Liver (tissue), 9 donors: Measurements from ENCODE around the gene PAH. TPM values are rescaled to one million over a fixed set of nuclear protein-coding genes. Genes with fewer than 3 reads are reported as not detected.

Source experiments
- DNase-seq: peaks from one replicate; pipeline ENCODE4 v3.0.0-alpha.2; 2017; ENCODE audit warnings: low spot score
- H3K27ac ChIP-seq, 2 donors: one replicate each; pipeline ENCODE4 v1.7.0; 2013; ENCODE audit warnings: inconsistent platforms in 2 of 2, low read length in 2 of 2, control low read depth in 1 of 2, low read depth in 1 of 2, mild to moderate bottlenecking in 1 of 2
- H3K27me3 ChIP-seq, 4 donors: one replicate each; pipeline versions ENCODE4 v1.6.1 to v1.7.0; 2013; ENCODE audit warnings: low read length in 3 of 4, inconsistent platforms in 1 of 4, mild to moderate bottlenecking in 1 of 4, moderate library complexity in 1 of 4; ENCODE audit not compliant: control insufficient read depth in 4 of 4, insufficient read depth in 4 of 4
- H3K36me3 ChIP-seq, 4 donors: one replicate each; pipeline versions ENCODE4 v1.6.1 to v1.7.0; 2013; ENCODE audit warnings: low read length in 3 of 4, mild to moderate bottlenecking in 3 of 4, low read depth in 1 of 4, moderate library complexity in 1 of 4; ENCODE audit not compliant: control insufficient read depth in 4 of 4, insufficient read depth in 3 of 4
- H3K4me1 ChIP-seq, 4 donors: one replicate each; pipeline versions ENCODE4 v1.6.1 to v1.7.0; 2013; ENCODE audit warnings: low read length in 3 of 4, mild to moderate bottlenecking in 3 of 4, moderate library complexity in 1 of 4; ENCODE audit not compliant: control insufficient read depth in 4 of 4, insufficient read depth in 4 of 4
- H3K4me3 ChIP-seq, 3 donors: one replicate each; pipeline versions ENCODE4 v1.6.1 to v1.7.0; 2013; ENCODE audit warnings: low read length in 3 of 3, control low read depth in 1 of 3, low read depth in 1 of 3, mild to moderate bottlenecking in 1 of 3
- H3K9ac ChIP-seq, 2 donors: one replicate each; pipeline ENCODE4 v1.7.0; 2013; ENCODE audit warnings: low read length in 2 of 2, mild to moderate bottlenecking in 2 of 2, moderate library complexity in 2 of 2, control low read depth in 1 of 2, low read depth in 1 of 2
- H3K9me3 ChIP-seq, 4 donors: one replicate each; pipeline versions ENCODE4 v1.6.1 to v1.7.0; 2013; ENCODE audit warnings: low read length in 3 of 4; ENCODE audit not compliant: control insufficient read depth in 4 of 4
- ATF3 ChIP-seq: IDR thresholded peaks from 2 replicates; pipeline ENCODE4 v1.6.1; 2016; ENCODE audit warnings: antibody characterized with exemption
- CTCF ChIP-seq: fragments of 150-350 bp; IDR thresholded peaks from 2 replicates; pipeline ENCODE4 v1.5.1; 2017; ENCODE audit warnings: improper control_type of control experiment, low read depth, low read length; ENCODE audit not compliant: missing input control
- EGR1 ChIP-seq, 2 donors: IDR thresholded peaks; 2 replicates each; pipeline ENCODE4 v1.6.1; 2016 to 2018; ENCODE audit warnings: antibody characterized with exemption in 2 of 2, low read depth in 2 of 2
- FOXA1 ChIP-seq: IDR thresholded peaks from 2 replicates; pipeline ENCODE4 v1.6.1; 2016; ENCODE audit warnings: antibody characterized with exemption
- FOXA2 ChIP-seq: IDR thresholded peaks from 2 replicates; pipeline ENCODE4 v1.6.1; 2016; ENCODE audit warnings: antibody characterized with exemption
- GABPA ChIP-seq, 2 donors: IDR thresholded peaks in 1 of 2; conservative IDR thresholded peaks in 1 of 2; 2 replicates each; pipeline ENCODE4 v1.6.1; 2016; ENCODE audit warnings: antibody characterized with exemption in 2 of 2, mild to moderate bottlenecking in 1 of 2, moderate library complexity in 1 of 2
- JUND ChIP-seq, 2 donors: IDR thresholded peaks; 2 replicates each; pipeline ENCODE4 v1.6.1; 2016; ENCODE audit warnings: antibody characterized with exemption in 2 of 2
- MAX ChIP-seq: IDR thresholded peaks from 2 replicates; pipeline ENCODE4 v1.6.1; 2016; ENCODE audit warnings: antibody characterized with exemption
- NR2F2 ChIP-seq: IDR thresholded peaks from 2 replicates; pipeline ENCODE4 v1.6.1; 2016; ENCODE audit warnings: antibody characterized with exemption
- RAD21 ChIP-seq, 2 donors: IDR thresholded peaks; 2 replicates each; pipeline ENCODE4 v1.6.1; 2016; ENCODE audit warnings: antibody characterized with exemption in 2 of 2, mild to moderate bottlenecking in 2 of 2
- REST ChIP-seq: IDR thresholded peaks from 2 replicates; pipeline ENCODE4 v1.6.1; 2016; ENCODE audit warnings: antibody characterized with exemption, mild to moderate bottlenecking
- RXRA ChIP-seq, 2 donors: IDR thresholded peaks; 2 replicates each; pipeline ENCODE4 v1.6.1; 2017 to 2018; ENCODE audit warnings: antibody characterized with exemption in 2 of 2, mild to moderate bottlenecking in 1 of 2
- TAF1 ChIP-seq: conservative IDR thresholded peaks from 2 replicates; pipeline ENCODE4 v1.6.1; 2016; ENCODE audit warnings: antibody characterized with exemption, mild to moderate bottlenecking
- YY1 ChIP-seq: IDR thresholded peaks from 2 replicates; pipeline ENCODE4 v1.6.1; 2016; ENCODE audit warnings: antibody characterized with exemption, mild to moderate bottlenecking
- WGBS: extraction: QIAGEN DNeasy Blood & Tissue Kit; methylation state at CpG from one replicate; pipeline ENCODE4 v1.1.7; 2013; 5-methylcytosine and 5-hydroxymethylcytosine counted together
- polyA plus RNA-seq, 2 donors: library from polyadenylated mRNA; stranded (reverse) in 1 of 2; unstranded in 1 of 2; fragments of 200-250 nt in 1 of 2; fragments of >200 nt in 1 of 2; fragmentation: Nextera tagmentation in 1 of 2; extraction: Ambion mirVana in 1 of 2; gene quantifications; one replicate each; pipeline versions ENCODE4 v1.2.1 to v1.2.3, GENCODE V29; 2013 to 2015
- total RNA-seq, 2 donors: library from RNA; depleted of rRNA; stranded (reverse); fragments of >200 nt; gene quantifications; one replicate each; pipeline ENCODE4 v1.2.3, GENCODE V29; 2014
- donor health status: healthy.
- donor health status: healthy.
- donor health status: healthy.
- donor health status: healthy.
- donor health status: healthy.

The PAH gene
- total and polyA plus RNA-seq, 4 donors, result 327 to 696 (median 568) TPM

DNA sequence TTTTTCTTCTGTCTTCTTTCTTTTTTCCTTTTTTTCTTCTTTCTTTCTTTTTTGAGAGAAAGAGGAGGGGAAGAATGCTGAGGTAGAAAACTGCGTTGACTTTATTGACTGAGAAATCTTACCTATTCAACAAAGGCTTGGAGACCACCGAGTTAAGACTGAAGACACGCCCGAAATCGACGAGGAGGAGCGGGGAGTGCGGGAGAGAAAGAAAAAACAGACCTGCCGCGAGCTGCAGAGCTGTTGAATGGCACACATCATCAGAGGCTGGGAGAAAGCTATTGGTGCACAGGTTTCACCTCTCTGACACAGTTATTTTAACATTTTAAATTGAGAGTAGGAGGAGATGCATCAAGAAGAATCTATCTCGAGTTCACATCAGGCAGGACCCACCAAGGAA, 45.5 kb upstream of the PAH start:
- H3K36me3 ChIP-seq, result no peaks in the 10 kb centered on the region
- DNase-seq, result no peak

DNA sequence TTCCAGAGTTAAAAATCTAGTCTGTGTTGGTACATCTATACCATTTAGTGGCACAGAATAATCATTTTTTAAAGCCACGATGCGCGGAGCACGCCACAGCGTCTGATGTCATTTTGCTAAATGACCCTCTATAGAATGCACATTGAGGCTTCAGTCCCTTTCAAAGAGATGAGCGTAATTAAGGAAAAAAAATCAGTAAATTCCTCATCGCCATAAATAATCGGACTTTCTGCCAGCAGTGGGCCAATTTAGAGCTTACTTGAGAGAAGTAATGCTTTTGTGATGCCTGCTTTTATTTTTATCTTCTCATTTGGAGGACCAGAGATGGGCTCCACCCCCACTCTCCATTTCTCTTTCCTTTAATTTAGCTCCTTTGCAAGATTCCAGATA, 44.4 kb upstream of the PAH start:
- H3K9ac ChIP-seq, result no peak overlapping the region
- no peak overlapping the region for H3K4me3 ChIP-seq
- no peak overlapping the region for H3K27ac ChIP-seq
- H3K27me3 ChIP-seq, result peaks cover 7 to 39% (median 20%) of the 10 kb centered on the region in 4 donors
- WGBS, result 13% methylated on average over 8 of the region's 8 CpGs
- no peaks in the 10 kb centered on the region for H3K36me3 ChIP-seq
- peaks cover 16 to 42% (median 33%) of the 10 kb centered on the region in 4 donors for H3K4me1 ChIP-seq
- DNase-seq, result no peak
- no peak for TF ChIP-seq NR2F2
- no peak for TF ChIP-seq RAD21 (IDR thresholded peaks at IDR 0.05)
- no peak for TF ChIP-seq RXRA (IDR thresholded peaks at IDR 0.05)
- no peak for TF ChIP-seq CTCF
- TF ChIP-seq MAX, result no peak
- TF ChIP-seq GABPA (IDR thresholded peaks at IDR 0.05 in 1 of 2, conservative IDR thresholded peaks at IDR 0.05 in 1 of 2), result no peak
- no peak for TF ChIP-seq TAF1
- no peak for TF ChIP-seq FOXA1
- peaks cover 7 to 27% (median 14%) of the 10 kb centered on the region in 4 donors for H3K9me3 ChIP-seq

More for the DNA sequence above, 45.5 kb upstream of the PAH start:
- WGBS, result 7% methylated on average over 11 of the region's 11 CpGs
- Histone ChIP-seq H3K9ac (no peak overlapping the region), H3K27ac (no peak overlapping the region), H3K4me1 (peaks cover 11 to 34% (median 27%) of the 10 kb centered on the region in 4 donors), H3K9me3 (peaks cover 7 to 27% (median 14%) of the 10 kb centered on the region in 4 donors), H3K27me3 (peaks cover 7 to 36% (median 18%) of the 10 kb centered on the region in 4 donors), H3K4me3 (no peak overlapping the region)
- TF ChIP-seq REST, result no peak

GRCh38 chr12:102960766-102961465, 43.9 kb upstream of the PAH start:
- no peak overlapping the region for H3K9ac ChIP-seq
- no peak overlapping the region for H3K27ac ChIP-seq
- H3K36me3 ChIP-seq, result no peaks in the 10 kb centered on the region
- H3K4me3 ChIP-seq, result no peak overlapping the region
- peaks cover 4 to 39% (median 20%) of the 10 kb centered on the region in 4 donors for H3K27me3 ChIP-seq
- DNase-seq, result no peak
- H3K9me3 ChIP-seq, result peaks cover 7 to 27% (median 14%) of the 10 kb centered on the region in 4 donors
- WGBS, result 13% methylated on average over 19 of the region's 19 CpGs
- peaks cover 19 to 47% (median 38%) of the 10 kb centered on the region in 4 donors for H3K4me1 ChIP-seq
- TF ChIP-seq RXRA (IDR thresholded peaks at IDR 0.05), result no peak
- TF ChIP-seq CTCF, result no peak
- TF ChIP-seq YY1, result no peak
- TF ChIP-seq REST, result no peak
- no peak for TF ChIP-seq FOXA2
- TF ChIP-seq EGR1 (IDR thresholded peaks at IDR 0.05; ENCODE audit: low read depth in 2 of 2), result no peak
- TF ChIP-seq JUND (IDR thresholded peaks at IDR 0.05), result no peak
- no peak for TF ChIP-seq FOXA1
- TF ChIP-seq ATF3, result no peak
- TF ChIP-seq MAX, result no peak
